HG03469 (cell line): ENCODE measurements around the gene MR1.
A peak's percentile ranks its signal among the peaks of the same experiment; 100 is the strongest.
"Not testable (repeated sequence)": the region's sequence is repeated elsewhere in the genome, so short reads cannot be mapped to it uniquely, and the experiment has no call there.

Source experiments
- ATAC-seq: cut with Tn5 transposase; IDR thresholded peaks from one replicate; pipeline ENCODE4 v1.9.1; 2021; ENCODE audit warnings: mild to moderate bottlenecking, moderate library complexity, moderate number of reproducible peaks; ENCODE audit not compliant: unreplicated experiment

Gene MR1

GRCh38 chr1:181028196-181028595 lies 5.6 kb upstream of the MR1 start:
- ATAC-seq, result no peak

GRCh38 chr1:181028615-181029014 lies 5.2 kb upstream of the MR1 start:
- ATAC-seq, result no peak

- no peak for ATAC-seq
Observed at GRCh38 chr1:181032535-181032934, 1.2 kb upstream of the MR1 start.

- no peak for ATAC-seq
Observed at GRCh38 chr1:181033128-181033798, 520 bp upstream of the MR1 start.

- not testable (repeated sequence) for ATAC-seq
Observed at GRCh38 chr1:181035210-181035609, 1.4 kb downstream of the MR1 start.

- no peak for ATAC-seq
Observed at GRCh38 chr1:181036107-181036836, 2.5 kb downstream of the MR1 start.

GRCh38 chr1:181037386-181037785 lies 3.6 kb downstream of the MR1 start:
- no peak for ATAC-seq

GRCh38 chr1:181038399-181038873 lies 4.7 kb downstream of the MR1 start:
- no peak for ATAC-seq

GRCh38 chr1:181040284-181040865 lies 6.6 kb downstream of the MR1 start:
- no peak for ATAC-seq

- no peak for ATAC-seq
Observed at GRCh38 chr1:181043025-181043888, 9.5 kb downstream of the MR1 start.

GRCh38 chr1:181044449-181044966 lies 10.7 kb downstream of the MR1 start:
- ATAC-seq, result peak; percentile 47

GRCh38 chr1:181045946-181046345 lies 12.2 kb downstream of the MR1 start:
- not testable (repeated sequence) for ATAC-seq

GRCh38 chr1:181049378-181049777 lies 15.6 kb downstream of the MR1 start:
- ATAC-seq, result no peak

- ATAC-seq, result no peak
Observed at GRCh38 chr1:181050922-181051321, 17.1 kb downstream of the MR1 start.

- ATAC-seq, result no peak
Observed at GRCh38 chr1:181056560-181056959, 22.8 kb downstream of the MR1 start.

GRCh38 chr1:181057079-181057478 lies 23.3 kb downstream of the MR1 start:
- ATAC-seq, result no peak

- no peak for ATAC-seq
Observed at GRCh38 chr1:181059435-181059834, 25.7 kb downstream of the MR1 start.

GRCh38 chr1:181060066-181060465 lies 26.3 kb downstream of the MR1 start:
- no peak for ATAC-seq

GRCh38 chr1:181060947-181061346 lies 27.2 kb downstream of the MR1 start:
- not testable (repeated sequence) for ATAC-seq

- ATAC-seq, result no peak
Observed at GRCh38 chr1:181061487-181061886, 27.7 kb downstream of the MR1 start.
